AG09309 (cell line): ENCODE data around the gene CUBN.

Source experiments
- DNase-seq: peaks from one replicate; pipeline ENCODE4 v3.0.0-alpha.2; 2010; ENCODE audit warnings: low read depth
- H3K4me3 ChIP-seq: 2 replicates; pipeline ENCODE4 v1.5.1; 2011; ENCODE audit warnings: mild to moderate bottlenecking, low read depth, low read length, moderate library complexity; ENCODE audit not compliant: control insufficient read depth
- TF ChIP-seq, protein P1 (sequence below): IDR thresholded peaks from 2 replicates; pipeline ENCODE4 v1.5.1; 2011; ENCODE audit warnings: mild to moderate bottlenecking, low read depth, low read length, inconsistent platforms; ENCODE audit not compliant: insufficient read depth, control insufficient read depth; ENCODE audit errors: missing control alignments

Gene CUBN

DNA sequence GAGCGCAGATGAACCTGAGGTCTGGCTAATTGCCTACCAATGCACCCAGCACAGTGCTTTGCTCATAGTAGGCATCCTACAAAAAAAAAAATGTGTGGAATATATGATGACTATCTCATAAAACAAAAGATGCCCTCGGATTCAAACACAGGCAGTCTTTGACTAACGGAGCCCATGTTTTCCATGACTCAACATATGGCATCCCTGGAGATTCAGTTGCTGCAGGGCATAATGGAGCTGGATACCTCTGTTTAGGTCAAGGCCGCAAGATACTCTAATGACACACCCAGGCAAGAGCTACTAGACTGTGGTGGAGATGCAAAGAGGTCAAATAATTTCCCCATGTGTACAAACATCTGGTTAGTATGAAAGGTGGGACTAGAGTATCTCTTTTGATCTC, 16.3 kb downstream of the CUBN start:
- H3K4me3 ChIP-seq: no peak overlapping the region
- TF ChIP-seq, protein P1, sequence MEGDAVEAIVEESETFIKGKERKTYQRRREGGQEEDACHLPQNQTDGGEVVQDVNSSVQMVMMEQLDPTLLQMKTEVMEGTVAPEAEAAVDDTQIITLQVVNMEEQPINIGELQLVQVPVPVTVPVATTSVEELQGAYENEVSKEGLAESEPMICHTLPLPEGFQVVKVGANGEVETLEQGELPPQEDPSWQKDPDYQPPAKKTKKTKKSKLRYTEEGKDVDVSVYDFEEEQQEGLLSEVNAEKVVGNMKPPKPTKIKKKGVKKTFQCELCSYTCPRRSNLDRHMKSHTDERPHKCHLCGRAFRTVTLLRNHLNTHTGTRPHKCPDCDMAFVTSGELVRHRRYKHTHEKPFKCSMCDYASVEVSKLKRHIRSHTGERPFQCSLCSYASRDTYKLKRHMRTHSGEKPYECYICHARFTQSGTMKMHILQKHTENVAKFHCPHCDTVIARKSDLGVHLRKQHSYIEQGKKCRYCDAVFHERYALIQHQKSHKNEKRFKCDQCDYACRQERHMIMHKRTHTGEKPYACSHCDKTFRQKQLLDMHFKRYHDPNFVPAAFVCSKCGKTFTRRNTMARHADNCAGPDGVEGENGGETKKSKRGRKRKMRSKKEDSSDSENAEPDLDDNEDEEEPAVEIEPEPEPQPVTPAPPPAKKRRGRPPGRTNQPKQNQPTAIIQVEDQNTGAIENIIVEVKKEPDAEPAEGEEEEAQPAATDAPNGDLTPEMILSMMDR: no peak
- DNase-seq: no peak

DNA sequence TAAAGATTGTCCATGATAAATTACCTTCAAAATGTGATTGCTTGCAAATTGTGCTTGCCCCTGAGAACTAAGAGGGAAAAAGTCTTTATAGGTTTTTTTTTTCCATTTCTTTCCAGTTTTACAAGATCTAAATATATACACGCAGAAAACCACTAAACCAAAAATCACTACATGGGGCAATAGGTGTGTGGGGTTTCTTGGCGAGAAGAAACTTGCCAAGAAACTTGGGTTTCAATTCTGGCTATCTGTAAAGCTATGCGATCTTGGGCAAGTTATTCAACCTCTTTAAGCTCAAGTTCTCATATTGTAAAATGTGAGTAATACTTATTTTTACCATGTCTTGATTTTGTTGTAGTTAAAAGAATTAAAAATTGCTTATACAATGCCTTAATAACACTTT, 17.0 kb downstream of the CUBN start:
- H3K4me3 ChIP-seq: no peak overlapping the region
- TF ChIP-seq, protein P1: no peak
- peak; percentile 66 for DNase-seq

DNA sequence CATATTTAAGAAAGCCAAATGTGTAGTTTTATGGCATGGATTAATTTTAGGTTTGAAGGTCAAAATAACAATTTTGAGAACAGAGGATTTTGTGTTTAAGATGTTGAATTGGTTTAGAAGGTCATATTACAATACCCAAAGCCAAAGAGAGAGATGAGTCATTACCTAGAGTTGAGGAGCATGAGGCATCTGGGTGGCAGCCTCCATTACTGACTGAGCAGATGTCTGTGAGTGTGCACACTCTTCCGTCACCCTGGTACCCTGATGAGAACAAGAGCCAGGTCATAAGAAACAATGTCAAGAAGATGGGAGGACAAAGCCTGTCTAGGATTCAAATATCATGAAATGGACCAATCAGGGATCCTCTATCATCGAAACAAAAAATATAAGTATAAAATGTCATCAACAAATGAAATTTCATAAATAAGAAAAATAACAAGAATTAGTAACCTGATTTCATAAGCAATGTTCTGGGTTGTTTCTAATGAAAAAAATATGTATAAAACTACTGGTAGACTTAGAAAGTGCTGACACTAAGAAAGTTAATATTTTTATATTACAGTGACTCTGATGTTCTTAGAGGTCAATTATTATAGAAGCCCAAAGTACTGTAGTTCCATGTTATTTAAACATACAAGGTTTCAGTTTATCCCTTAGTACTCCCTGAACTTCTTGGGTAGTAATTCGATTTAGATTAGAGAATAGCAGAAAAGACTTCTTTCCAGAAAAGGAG, 20.0 kb downstream of the CUBN start:
- peak; percentile 38 for DNase-seq
- TF ChIP-seq, protein P1: no peak
- no peak overlapping the region for H3K4me3 ChIP-seq

DNA sequence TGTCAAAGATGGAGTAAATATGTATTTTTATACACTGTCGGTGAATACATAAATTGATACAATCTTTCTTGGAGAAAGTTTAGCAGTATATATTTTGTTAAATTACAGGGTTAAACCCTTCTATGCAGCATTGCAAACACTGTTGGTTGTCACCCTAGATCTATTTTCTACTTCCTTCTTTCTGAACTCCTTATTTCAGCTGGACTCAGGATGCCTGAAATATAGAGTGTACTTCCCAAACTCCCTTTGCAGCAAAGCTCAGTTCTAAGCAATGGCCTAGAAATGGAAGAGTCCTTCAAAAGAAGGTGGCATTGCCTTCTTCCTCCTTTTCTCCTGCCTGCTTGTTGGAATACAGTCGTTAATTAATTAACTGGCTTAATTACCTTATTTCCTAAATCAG, 20.6 kb downstream of the CUBN start:
- no peak for DNase-seq
- TF ChIP-seq, protein P1: no peak
- H3K4me3 ChIP-seq: no peak overlapping the region

DNA sequence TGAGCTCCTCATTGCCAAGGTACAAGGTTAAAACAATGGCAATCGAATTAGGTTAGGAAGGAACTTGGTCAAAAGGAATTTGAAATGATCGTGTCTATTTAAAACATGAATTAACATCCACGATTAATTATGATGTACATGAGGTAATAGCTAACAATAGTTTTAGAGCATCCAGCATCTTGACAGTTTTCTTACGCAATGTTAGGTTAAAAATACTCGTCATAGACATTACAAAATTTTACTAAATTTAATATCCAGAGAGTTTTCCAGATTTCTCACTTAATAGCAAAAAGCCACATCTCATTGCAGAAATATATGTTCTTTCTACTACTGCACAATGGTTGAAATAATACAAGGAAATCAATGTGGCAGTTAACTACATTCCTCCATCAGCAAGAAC, 22.6 kb downstream of the CUBN start:
- TF ChIP-seq, protein P1: no peak
- no peak for DNase-seq
- no peak overlapping the region for H3K4me3 ChIP-seq

DNA sequence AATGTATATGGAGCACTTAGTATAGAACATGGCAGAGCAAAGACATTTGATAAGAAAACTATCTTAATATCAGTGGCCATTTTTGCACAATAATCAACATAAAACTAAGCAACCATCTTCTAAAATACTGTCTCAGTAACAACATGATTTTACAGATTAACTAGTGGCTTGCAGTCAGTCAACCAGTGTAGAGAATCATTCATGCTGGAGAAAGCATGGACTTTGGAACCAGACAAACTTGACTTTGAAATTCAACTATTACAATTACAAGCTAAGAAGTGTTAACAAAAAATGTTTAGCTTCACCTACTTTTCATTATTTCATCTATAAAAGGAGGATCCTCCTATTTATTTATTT, 27.7 kb downstream of the CUBN start:
- no peak overlapping the region for H3K4me3 ChIP-seq
- no peak for DNase-seq
- TF ChIP-seq, protein P1: no peak
